HEK293T (cell line): ENCODE data around the gene MACROD1.
A peak's percentile ranks its signal among the peaks of the same experiment; 100 is the strongest.

ENCODE experiments used
- CTCF ChIA-PET: fragments of 350-600 bp; formaldehyde crosslinking; extraction: SDS; loops from one replicate; lab custom pipeline; 2021; ENCODE audit warnings: antibody characterized with exemption, inconsistent platforms; lab: Yijun Ruan, JAX
- POLR2A ChIA-PET: fragments of 350-600 bp; formaldehyde crosslinking; extraction: SDS; loops from one replicate; lab custom pipeline; 2020; ENCODE audit warnings: antibody characterized with exemption, inconsistent platforms; lab: Yijun Ruan, JAX
- DNase-seq: peaks from one replicate; pipeline ENCODE4 v3.0.0; 2012; ENCODE audit warnings: mixed read lengths; ENCODE audit errors: extremely low spot score
- ARNT ChIP-seq: fragments of 450-650 bp; IDR thresholded peaks from 2 replicates; pipeline ENCODE4 v1.6.1; 2017; ENCODE audit warnings: mild to moderate bottlenecking
- BHLHE40 ChIP-seq: fragments of 450-650 bp; IDR thresholded peaks from 2 replicates; pipeline ENCODE4 v1.6.1; 2016; ENCODE audit warnings: mild to moderate bottlenecking, moderate library complexity, borderline replicate concordance
- CTBP1 ChIP-seq: fragments of 450-650 bp; IDR thresholded peaks from 2 replicates; pipeline ENCODE4 v1.6.1; 2016; ENCODE audit warnings: borderline replicate concordance
- ELF4 ChIP-seq: fragments of 450-650 bp; IDR thresholded peaks from 2 replicates; pipeline ENCODE4 v1.6.1; 2017; ENCODE audit warnings: antibody characterized with exemption
- FOXA1 ChIP-seq: fragments of 450-650 bp; IDR thresholded peaks from 2 replicates; pipeline ENCODE4 v1.6.1; 2016; ENCODE audit warnings: mild to moderate bottlenecking
- FOXK2 ChIP-seq: fragments of 450-650 bp; IDR thresholded peaks from 2 replicates; pipeline ENCODE4 v1.6.1; 2016; ENCODE audit warnings: mild to moderate bottlenecking
- FOXM1 ChIP-seq: fragments of 450-650 bp; IDR thresholded peaks from 2 replicates; pipeline ENCODE4 v1.6.1; 2017; ENCODE audit warnings: mild to moderate bottlenecking, borderline replicate concordance
- HDGF ChIP-seq: fragments of 450-650 bp; IDR thresholded peaks from 2 replicates; pipeline ENCODE4 v1.6.1; 2017; ENCODE audit warnings: antibody characterized with exemption, borderline replicate concordance
- L3MBTL2 ChIP-seq: fragments of 450-650 bp; conservative IDR thresholded peaks from 2 replicates; pipeline ENCODE4 v1.6.1; 2016; ENCODE audit warnings: mild to moderate bottlenecking
- LEF1 ChIP-seq: fragments of 450-650 bp; IDR thresholded peaks from 2 replicates; pipeline ENCODE4 v1.6.1; 2017; ENCODE audit warnings: mild to moderate bottlenecking, borderline replicate concordance
- NFRKB ChIP-seq: fragments of 450-650 bp; IDR thresholded peaks from 2 replicates; pipeline ENCODE4 v1.6.1; 2016; ENCODE audit warnings: mild to moderate bottlenecking, moderate library complexity
- SP1 ChIP-seq: fragments of 450-650 bp; IDR thresholded peaks from 2 replicates; pipeline ENCODE4 v1.6.1; 2017
- SUZ12 ChIP-seq: fragments of 450-650 bp; IDR thresholded peaks from 2 replicates; pipeline ENCODE4 v1.6.1; 2016; ENCODE audit warnings: mild to moderate bottlenecking
- TARDBP ChIP-seq: fragments of 450-650 bp; IDR thresholded peaks from 2 replicates; pipeline ENCODE4 v1.6.1; 2016
- ZNF384 ChIP-seq: fragments of 450-650 bp; IDR thresholded peaks from 2 replicates; pipeline ENCODE4 v1.6.1; 2016
- TF ChIP-seq, protein P1 (sequence below): fragments of 450-650 bp; IDR thresholded peaks from 2 replicates; pipeline ENCODE4 v1.6.1; 2016

The MACROD1 gene

DNA sequence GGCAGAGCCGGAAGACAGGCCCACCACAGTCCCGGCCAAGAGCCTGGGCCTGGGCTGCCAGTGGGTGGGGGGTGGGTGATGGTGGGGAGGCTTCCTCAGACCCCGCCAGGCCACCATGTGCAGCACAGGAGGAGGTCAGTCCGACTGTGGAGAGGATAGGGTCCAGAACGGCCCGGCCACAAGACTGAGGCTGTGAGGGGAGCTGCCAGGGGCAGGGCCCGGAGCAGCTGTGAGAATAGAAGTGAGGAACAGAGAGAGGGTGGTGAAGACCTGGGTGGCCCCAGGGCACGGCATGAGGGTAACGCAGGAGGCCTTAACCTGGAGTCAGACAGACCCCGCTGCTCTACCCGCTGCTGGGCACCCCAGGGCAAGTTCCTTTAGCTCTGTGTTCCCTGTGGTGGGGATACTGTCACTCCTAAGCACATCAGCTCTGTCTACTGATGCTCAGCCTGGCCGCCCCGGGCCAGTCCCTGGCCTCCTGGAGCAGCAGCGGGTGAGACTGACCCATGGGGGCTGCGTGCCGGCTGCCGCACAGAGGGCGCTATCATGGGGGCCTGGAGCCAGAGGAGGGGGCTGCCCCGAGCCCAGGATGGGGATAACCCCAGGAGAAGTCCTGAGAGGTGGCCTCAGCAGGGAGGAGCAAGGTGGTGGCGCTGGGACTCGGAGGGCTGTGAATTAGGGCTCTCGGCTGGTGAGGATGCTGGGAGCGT, 42.3 kb upstream of the MACROD1 start:
- ChIA-PET POLR2A (interaction anchor here (1.4 to 3.1 kb wide), 2 partner anchors 18 to 23 kb away, joined by 4 to 14 read pairs; partner anchors contain the start of genes NUDT22, STIP1 and TRPT1), CTCF (interaction anchor here (0.7 to 1.1 kb wide), 2 partner anchors 18 to 96 kb away, joined by 3 to 6 read pairs; partner anchors contain the start of genes NUDT22 and TRPT1)
- no peak for DNase-seq
- TF ChIP-seq ELF4 (no peak), SP1 (no peak), TARDBP (no peak), SUZ12 (no peak), CTBP1 (no peak), NFRKB (no peak), FOXK2 (no peak), BHLHE40 (no peak), ARNT (no peak), L3MBTL2 (no peak), FOXM1 (no peak)
- TF ChIP-seq, protein P1, sequence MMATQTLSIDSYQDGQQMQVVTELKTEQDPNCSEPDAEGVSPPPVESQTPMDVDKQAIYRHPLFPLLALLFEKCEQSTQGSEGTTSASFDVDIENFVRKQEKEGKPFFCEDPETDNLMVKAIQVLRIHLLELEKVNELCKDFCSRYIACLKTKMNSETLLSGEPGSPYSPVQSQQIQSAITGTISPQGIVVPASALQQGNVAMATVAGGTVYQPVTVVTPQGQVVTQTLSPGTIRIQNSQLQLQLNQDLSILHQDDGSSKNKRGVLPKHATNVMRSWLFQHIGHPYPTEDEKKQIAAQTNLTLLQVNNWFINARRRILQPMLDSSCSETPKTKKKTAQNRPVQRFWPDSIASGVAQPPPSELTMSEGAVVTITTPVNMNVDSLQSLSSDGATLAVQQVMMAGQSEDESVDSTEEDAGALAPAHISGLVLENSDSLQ: no peak

DNA sequence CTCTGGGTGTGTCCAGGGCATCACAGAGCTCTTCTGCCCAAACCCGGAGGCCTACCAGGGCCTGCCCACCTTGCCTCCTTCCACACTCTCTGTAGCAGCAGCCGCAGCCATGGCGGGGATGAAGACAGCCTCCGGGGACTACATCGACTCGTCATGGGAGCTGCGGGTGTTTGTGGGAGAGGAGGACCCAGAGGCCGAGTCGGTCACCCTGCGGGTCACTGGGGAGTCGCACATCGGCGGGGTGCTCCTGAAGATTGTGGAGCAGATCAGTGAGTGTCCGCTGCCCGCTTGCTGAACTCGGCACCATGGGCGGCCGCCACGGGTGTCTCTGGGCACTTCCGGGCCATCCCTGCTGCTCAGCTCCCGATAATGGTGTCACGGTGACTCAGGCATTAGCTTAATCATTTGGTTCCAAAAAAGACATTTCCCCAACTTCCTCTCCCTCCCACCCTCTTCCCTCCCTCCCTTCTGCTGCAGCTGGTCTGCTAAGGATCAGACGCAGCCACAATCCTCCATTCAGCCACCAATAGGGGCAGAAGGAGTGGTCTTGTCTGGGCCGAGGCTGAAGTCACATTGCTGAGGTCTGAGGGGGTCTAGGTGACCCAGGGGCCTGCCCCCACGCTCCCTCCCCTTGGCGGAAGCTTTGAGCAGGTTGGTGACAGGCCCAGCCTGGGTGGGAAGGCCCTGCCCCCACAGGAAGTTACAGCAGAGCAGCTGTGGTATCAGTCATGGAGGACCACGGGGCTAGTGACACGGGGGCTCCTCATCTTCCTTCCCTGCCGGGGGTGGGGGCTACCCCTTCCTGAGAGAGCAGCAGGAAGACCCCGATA, 41.6 kb upstream of the MACROD1 start:
- POLR2A ChIA-PET: interaction anchor here (0.7 to 3.8 kb wide), 5 partner anchors 8 to 63 kb away, joined by 3 to 23 read pairs (median 4); partner anchors contain the start of genes NUDT22, STIP1 and TRPT1
- no peak for DNase-seq
- no peak for TF ChIP-seq ZNF384
- TF ChIP-seq, protein P1: no peak
- TF ChIP-seq CTBP1: no peak
- no peak for TF ChIP-seq FOXM1
- TF ChIP-seq BHLHE40: no peak
- TF ChIP-seq L3MBTL2: no peak
- TF ChIP-seq FOXK2: no peak
- TF ChIP-seq TARDBP: no peak
- no peak for TF ChIP-seq SUZ12
- no peak for TF ChIP-seq HDGF
- TF ChIP-seq FOXA1: no peak
- TF ChIP-seq LEF1: no peak
- CTCF ChIA-PET: interaction anchor here (0.7 kb wide), 1 partner anchor 96 kb away, joined by 6 read pairs; no protein-coding TSS in a partner anchor

DNA sequence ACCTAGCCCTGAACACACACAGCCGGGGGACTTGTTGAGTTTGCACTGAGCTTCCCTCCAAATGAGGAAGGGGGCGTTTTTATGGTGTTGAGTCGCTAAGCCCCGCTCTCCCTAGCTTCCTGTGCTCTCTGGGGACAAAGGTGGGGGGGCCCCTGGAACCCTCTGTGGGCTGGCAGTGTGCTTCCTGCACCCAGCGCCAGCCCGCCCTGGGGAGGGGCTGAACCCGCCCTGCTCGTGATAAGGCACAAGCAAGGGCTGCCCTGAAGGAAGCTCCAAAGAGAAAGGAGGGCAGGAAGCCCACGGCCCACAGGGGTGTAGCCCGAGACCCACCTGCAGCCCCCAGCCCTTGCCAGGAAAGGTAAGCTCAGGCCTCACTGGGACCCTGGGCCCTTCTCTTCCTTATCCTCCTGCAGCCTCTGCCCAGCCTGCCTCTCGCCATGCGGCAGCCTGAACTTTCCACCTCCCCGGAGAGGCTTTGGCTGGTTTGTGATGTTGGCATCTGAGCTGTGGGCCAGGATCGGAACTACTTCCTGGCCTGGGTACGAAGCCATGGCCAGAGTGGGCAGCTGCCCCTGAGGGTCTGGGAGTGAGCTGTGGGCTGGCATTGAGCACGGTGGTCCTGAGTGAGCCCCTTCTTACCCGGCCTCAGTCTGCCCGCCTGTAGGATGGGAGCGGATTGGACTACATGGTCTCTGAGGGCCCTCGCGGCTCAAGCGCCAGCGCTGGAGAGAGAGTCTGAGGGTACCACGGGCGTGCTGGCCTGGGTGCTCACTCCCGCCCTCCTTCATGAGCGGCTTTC, 40.7 kb upstream of the MACROD1 start, which contains the start of gene FERMT3:
Gene FERMT3, plus strand, starts transcription at position 265 of the 799 bp plus-strand sequence. CDS start 644 bp downstream, outside the sequence.
- ChIA-PET CTCF (interaction anchor here (0.7 to 3.0 kb wide), 2 partner anchors 44 to 63 kb away, joined by 3 to 14 read pairs; partner anchors contain the start of gene PLCB3), POLR2A (interaction anchor here (0.7 to 3.8 kb wide), 5 partner anchors 9 to 111 kb away, joined by 3 to 23 read pairs (median 4); partner anchors contain the start of genes PRDX5, STIP1 and TRMT112)
- no peak for DNase-seq
- TF ChIP-seq LEF1 (no peak), NFRKB (no peak), BHLHE40 (no peak), ELF4 (no peak), SUZ12 (no peak), CTBP1 (no peak), ZNF384 (no peak), HDGF (no peak), FOXK2 (no peak)

DNA sequence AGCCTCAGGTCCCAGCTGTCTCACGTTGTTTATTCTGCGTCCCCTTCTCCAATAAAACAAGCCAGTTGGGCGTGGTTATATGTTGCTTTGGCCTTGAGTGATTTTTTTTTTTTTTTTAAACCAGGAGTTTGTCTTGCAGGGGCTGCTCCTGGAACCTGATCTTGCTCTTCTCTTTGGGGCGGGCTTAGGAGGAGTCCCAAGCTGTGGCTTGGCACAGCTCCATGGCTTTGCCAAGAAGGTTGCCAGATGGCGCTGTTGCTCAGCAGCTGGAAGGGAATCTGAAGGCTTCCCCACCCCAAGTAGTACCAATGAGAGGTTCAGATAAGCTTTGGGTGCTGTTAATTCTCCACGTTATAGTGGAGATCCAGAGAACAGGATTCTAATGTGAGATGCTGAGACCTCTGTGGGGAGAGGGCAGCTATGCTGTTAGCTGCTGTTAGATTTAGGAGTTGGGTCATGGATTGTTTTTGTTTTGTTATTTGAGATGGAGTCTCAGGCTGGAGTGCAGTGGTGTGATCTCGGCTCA, 38.6 kb upstream of the MACROD1 start:
- DNase-seq: peak; percentile 78
- peak; percentile 90 for TF ChIP-seq ZNF384
- TF ChIP-seq CTBP1: no peak
- ChIA-PET CTCF (interaction anchor here (0.6 to 3.0 kb wide), 19 partner anchors 11 to 374 kb away, joined by 3 to 18 read pairs (median 4); partner anchors contain the start of genes FKBP2, NUDT22, PLCB3 and STIP1), POLR2A (interaction anchor here (1.0 to 3.8 kb wide), 5 partner anchors 20 to 100 kb away, joined by 3 to 23 read pairs (median 7); partner anchors contain the start of genes NUDT22 and TRPT1)

DNA sequence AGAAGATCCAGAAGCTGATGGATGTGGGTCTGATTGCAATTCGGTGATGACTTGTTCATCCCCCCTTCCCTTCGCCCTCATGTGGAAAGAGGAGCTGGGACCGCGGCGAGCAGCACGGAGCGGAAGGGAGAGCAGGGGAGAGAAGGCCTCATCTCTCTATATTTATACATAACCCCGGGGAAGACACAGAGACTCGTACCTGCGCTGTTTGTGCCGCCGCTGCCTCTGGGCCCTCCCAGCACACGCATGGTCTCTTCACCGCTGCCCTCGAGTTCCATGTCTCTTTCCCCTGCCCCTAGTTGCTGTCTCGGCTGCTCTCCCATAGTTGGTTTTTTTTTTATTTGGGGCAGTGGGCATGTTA, 38.1 kb upstream of the MACROD1 start:
- no peak for TF ChIP-seq FOXM1
- TF ChIP-seq, protein P1: no peak
- no peak for TF ChIP-seq FOXA1
- no peak for TF ChIP-seq TARDBP
- TF ChIP-seq HDGF: no peak
- ChIA-PET CTCF (interaction anchor here (0.6 to 3.0 kb wide), 15 partner anchors 11 to 374 kb away, joined by 3 to 18 read pairs (median 4); partner anchors contain the start of genes FKBP2, NUDT22, PLCB3 and STIP1), POLR2A (interaction anchor here (1.0 to 3.8 kb wide), 5 partner anchors 19 to 100 kb away, joined by 3 to 23 read pairs (median 7); partner anchors contain the start of genes NUDT22 and TRPT1)
- DNase-seq: no peak
